RCC 7860 (cell line): ENCODE measurements around the gene CEP170B.
"Not testable (repeated sequence)": the region's sequence is repeated elsewhere in the genome, so short reads cannot be mapped to it uniquely, and the experiment has no call there.

ENCODE experiments used
- DNase-seq: peaks from one replicate; pipeline ENCODE4 v3.0.0-alpha.2; 2015; ENCODE audit warnings: low spot score
- FAIRE-seq: peaks from 2 replicates; lab custom pipeline; 2012; peaks lifted over from hg19 to GRCh38; lab: Jason Lieb, UNC

Gene CEP170B

DNA sequence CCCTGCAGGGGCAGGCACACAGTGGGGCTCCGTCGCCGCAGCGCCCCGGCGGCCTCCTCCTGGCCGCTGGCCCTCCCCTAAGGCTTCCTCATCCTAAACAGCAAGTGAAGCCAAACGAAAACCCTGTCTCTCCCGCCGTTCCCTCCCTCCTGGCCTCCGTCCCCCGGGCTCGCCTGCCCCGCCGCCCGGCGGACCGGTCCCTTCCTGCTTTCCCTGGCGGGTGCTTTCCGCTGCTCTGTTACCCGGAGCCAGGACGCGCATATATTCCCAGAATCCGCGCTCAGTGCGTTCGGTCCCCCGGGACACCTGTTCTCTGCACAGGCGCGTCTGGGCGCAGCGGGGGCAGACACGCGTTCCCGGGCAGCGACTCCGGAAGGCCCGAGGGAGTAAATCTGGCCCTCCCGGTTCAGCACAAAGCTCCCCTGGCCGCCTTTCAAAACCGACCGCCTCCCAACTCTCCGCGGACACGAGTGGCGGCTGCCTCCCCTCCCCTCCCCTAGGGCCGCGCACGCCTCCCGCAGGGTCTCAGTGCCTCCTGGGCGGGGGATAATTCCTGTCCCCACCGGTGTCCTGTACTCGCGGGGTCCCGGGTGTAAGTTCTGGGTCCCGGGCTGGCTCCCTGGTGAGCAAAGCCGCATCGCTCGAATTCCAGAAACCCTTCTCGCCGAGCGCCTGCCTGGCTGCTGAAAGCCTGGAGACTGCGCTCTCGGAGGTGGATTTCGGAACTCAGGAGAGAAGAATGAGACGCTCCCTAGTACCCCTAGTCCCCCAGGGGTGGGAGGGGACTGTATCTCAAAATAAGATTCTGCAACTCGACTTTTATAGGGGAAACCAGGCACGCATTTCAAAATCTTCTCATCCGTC, 21.4 kb upstream of the CEP170B start:
- no peak for DNase-seq
- FAIRE-seq: no peak

DNA sequence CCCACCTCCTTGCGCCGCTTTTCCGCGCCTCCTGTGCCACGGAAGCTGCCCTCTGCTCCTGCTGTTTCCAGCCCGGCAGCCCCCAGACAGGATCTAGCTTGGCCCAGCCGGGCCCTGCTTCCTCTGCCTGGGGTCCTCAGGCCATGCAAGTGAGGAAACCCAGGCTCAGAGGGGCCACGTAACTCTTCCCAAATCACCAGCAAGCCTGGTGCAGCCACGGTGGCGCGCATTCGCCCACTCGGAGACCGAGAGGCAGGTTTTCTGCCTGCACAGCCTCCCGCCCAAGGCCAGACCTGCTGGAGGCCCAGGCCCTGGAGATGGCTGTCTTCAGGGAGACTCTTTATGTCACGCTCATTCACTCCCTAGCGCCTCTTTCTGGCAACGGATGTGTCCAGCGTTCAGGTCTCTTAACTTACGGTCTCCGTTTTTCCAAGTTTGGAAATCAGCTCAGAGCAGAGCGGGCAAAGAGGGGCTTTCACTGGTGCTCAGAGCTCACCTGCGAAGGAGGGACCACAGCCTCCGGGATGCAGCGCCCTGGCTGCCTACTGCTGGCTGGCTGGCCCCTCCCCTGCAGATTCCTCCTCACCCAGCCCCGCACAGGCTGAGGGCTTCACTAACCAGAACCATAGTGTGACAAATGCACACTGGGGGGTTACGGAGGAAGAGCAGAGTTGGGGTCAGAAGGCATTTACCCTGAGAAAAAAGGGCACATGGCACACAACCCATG, 20.6 kb upstream of the CEP170B start:
- FAIRE-seq: no peak
- no peak for DNase-seq

DNA sequence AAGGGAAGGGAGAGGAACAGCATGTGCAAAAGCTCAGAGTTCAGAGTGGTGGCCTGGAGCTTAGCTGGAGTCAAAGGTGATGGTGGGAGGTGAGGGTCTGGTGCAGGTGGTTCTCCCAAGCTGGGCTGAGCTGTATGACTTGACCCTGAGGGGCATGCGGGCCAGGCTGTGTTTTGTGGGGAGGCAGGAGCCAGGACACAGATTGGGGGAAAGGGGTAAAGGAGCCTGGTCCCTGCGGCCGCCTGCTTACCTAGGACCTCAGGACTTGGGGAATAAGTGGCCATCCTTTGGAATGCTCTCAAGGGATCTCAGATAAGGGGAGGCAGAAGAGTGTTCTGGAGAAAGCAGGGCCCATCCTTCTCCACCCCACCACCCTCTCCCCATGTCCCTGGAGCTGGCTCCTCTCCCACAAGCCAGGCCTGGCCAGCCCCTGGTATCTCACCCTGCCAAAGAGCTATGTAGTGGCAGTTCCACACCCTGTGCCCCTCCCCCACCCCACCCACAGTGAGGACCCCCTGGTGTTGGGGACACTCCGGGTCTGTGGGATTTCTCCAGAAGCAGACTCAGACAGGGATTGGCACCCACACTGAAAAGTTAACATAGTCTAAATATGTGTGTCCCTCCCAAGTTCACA, 19.9 kb upstream of the CEP170B start:
- DNase-seq (no peak), FAIRE-seq (no peak)

DNA sequence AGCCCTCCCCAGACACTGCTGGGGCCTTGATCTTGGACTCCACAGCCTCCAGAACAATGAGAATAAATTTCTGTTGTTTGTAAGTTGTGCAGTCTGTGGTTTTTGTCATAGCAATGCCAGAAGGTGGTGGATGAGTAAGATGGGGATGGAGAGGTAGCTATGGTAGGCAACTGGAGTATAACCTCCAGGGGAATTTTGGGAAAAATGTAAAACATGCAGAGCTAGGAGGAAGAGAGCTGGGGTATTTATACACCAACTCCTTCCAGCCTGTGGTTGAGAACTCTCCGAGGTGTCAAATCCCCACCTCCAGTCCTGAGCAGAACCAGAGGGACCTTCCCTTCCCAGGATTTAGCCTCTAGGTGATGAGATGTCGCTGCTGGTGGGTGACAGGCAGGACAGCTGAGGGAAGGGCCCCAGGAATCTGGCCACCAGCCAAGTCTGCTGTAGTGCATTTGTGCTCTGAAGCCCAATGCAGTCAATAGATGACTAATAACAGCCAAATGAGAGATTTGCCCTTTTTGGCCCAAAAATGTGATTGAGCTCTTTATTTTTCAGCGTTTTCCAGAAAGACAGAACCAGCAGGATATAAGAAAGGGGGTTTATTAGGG, 19.1 kb upstream of the CEP170B start:
- no peak for FAIRE-seq
- DNase-seq: no peak

DNA sequence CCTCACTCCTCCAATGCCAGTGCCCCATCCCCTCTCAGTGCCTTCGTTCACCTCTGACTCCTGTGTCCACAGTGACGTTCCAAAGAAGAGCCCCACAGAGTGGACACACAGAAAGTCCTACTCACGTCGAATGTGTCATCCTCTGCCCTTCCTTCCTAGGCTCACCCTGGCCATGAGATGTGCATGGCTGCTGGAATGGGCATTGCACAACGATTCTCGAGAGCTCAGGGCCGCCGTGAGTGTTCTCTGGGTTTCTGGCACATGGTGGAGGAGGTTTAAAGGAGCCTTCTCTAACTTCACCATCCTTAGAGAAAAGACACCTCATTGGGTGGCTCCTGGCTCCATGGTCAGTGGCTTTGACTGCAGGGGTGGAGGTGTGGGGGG, 12.8 kb upstream of the CEP170B start:
- DNase-seq (no peak), FAIRE-seq (no peak)

DNA sequence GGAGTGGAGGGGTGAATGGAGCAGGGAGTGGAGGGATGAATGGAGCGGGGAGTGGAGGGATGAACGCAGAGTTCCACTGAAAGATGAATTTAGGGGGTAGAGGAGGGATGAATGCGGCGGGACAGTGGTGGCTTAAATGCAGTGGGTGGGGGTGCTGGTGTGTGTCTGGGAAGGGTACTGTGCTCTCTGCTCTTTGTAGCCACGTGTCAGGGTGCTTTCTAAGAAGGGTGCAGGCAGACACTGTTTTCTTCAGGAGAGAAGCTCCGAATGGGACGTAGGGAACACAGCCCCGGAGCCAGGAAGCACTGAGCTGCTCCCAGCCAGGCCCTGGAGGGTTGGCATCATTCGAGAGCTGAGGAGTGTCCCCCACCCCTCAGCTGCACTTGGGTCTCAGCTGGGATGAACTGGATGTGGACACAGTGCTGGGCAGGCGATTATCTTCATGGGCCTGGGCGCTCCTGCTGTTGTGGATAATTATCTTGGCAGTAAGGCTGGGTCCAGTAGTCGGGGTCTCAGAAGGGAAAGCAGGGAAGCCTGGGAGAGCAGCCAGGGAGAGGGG, 9.5 kb upstream of the CEP170B start:
- no peak for FAIRE-seq
- DNase-seq: no peak

DNA sequence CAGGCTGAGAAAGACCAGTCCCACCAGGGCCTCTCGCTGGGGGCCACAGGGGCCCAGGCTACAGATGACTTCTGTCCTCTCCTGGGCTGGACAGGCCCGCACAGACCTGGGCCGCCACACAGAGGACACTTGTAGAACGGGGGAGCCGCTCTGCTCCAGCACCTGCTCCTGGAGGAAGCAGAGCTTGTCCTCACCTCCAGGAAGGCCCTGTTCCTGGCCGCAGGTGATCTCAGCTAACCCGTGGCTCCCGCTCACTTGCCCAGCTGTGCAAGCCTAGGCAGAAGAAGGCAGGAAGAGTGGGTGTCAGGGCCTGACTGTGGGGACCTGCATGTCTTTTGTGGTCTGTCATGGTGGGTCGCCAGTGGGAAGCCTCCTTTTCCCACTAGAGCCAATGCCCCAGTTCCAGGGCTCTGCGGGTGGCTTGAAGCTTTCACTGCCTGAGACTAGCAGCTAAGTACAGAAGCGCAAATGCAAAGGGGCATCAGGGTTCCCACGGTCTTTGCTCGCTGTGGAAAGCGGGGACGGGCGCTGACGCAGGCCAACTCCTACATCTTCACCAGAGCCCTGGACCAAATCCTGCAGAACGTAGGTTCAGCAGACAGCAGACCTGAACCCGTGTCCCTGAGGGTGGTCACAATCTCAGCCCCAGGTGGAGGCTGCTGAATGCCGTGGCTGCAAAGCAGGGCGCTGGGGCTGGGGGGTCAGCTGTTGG, 8.8 kb upstream of the CEP170B start:
- DNase-seq: no peak
- FAIRE-seq: no peak

DNA sequence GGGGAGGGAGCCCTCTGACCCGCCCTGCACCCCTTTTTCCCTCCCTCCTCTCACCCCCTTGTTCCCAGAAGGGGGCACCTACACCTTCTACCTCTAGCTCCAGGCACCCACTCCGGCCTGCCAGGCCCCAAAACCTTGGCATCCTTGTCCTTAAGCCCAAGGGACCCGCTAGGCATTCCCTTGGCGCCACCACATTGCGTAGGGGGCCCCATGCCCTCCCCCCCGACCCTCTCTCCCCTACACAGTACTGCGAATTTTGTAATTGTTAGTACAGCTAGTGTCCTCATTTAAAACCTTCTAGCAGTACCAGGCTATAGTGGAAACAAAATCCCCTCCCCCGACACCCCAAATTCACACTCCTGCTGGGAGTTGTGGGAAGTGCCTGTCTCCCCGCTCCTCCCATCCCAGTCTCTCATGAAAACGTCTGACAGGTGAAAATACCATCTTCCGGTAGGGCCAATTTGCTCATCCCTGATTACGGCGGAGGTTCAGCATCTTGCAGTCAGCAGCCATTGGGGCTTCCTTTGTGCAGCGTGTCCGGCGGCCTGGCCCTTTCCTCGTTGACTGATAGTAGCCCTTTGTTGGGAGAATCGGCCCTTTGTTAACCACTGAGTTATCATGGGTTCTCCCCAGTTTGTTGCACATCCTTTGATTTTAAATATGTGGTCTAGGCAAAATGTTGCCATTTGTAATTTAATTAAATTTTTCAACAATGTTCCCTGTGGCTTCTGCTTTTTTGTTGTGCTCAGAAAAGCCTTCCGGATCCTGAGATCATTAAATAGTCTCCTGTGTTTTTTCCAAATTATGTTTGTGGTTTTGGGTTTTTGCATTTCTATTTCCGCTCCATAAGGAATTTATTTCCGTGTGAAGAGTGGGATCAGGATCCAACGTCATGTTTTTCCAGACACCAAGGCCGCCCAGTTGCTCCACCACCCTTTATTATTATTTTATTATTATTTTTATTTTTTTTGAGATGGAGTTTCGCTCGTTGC, 7.9 kb upstream of the CEP170B start:
- FAIRE-seq (no peak), DNase-seq (no peak)

DNA sequence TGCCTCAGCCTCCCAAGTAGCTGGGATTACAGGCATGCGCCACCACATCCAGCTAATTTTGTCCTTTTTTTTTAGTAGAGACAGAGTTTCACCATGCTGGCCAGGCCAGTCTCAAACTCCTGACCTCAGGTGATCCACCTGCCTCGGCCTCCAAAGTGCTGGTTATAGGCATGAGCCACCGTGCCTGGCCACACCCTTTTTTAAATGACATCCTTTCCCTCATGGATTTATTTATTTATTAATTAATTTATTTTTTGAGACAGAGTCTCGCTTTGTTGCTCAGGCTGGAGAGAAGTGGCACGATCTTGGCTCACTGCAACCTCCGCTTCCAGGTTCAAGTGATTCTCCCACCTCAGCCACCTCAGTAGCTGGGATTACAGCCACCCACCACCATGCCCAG, 7.1 kb upstream of the CEP170B start:
- not testable (repeated sequence) for FAIRE-seq, DNase-seq

DNA sequence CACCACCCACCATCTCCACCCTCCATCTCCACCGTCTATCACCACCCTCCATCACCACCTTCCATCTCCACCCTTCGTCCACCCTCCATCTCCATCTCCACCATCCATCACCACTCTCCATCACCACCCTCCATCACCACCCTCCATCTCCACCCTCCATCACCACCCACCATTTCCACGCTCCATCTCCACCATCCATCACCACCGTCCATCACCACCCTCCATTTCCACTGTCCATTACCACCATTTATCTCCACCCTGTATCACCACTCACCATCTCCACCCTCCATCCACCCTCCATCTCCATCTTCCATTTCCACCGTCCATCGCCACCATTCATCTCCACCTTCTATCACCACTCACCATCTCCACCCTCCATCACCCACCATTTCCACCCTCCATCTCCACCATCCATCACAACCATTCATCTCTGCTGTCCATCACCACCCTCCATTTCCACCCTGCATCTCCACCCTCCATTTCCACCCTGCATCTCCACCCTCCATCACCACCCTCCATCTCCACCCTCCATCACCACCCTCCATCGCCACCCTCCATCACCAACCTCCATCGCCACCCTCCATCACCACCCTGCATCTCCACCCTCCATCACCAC, 6.1 kb upstream of the CEP170B start:
- FAIRE-seq (no peak), DNase-seq (no peak)

DNA sequence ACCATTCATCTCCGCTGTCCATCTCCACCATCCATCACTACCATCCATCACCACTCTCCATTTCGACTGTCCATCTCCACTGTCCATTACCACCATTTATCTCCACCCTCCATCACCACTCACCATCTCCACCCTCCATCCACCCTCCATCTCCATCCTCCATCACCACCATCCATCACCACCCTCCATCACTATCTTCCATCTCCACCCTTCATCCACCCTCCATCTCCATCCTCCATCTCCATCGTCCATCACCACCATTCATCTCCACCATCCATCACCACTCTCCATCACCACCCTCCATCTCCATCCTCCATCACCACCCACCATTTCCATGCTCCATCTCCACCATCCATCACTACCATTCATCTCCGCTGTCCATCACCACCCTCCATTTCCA, 5.2 kb upstream of the CEP170B start:
- DNase-seq: no peak
- no peak for FAIRE-seq

DNA sequence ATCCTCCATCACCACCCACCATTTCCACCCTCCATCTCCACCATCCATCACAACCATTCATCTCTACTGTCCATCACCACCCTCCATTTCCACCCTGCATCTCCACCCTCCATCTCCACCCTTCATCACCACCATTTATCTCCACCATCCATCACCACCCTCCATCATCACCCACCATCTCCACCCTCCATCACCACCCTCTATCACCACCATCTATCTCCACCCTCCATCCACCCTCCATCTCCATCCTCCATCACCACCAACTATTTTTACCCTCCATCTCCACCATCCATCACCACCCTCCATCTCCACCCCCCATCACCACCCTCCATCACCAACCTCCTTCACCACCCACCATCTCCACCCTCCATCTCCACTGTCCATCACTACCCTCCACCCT, 4.7 kb upstream of the CEP170B start:
- no peak for FAIRE-seq

DNA sequence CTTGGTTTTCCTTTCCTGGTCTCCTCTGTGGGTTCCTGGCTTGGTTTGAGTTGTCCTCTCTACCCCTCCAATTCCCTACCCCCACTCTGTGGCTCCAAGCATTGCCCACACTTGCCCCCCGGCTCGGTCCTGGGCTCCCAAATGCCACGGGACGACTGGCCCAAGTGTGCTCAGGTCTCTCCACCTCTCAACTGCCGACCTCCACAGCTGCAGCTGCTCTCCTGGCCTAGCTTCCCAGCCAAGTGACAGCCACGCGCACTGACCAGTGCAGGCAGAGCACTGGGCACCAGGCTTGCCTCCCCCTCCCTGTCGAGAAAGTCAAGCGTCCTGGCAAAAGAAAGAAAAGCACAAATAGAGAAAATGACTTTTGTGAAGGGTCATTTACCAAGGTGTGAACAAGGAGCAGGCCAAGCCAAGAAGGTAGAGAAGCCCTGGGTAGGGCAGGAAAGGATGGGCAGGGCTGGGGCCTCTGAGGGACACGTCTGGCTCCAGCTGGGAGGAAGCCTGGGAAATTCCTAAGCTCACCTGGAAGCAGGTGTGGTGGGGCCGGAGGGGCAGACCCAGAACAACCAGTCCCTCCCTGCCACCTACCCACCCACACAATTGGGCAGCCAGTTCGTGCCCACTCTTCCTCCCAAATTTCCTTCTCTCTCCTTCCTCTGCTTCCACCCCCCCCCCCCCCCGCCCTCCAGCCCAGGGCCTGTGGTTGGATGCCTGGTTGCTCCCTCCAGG, 1.8 kb upstream of the CEP170B start:
- no peak for DNase-seq
- no peak for FAIRE-seq

More for the DNA sequence above, 4.7 kb upstream of the CEP170B start:
- DNase-seq: no peak

DNA sequence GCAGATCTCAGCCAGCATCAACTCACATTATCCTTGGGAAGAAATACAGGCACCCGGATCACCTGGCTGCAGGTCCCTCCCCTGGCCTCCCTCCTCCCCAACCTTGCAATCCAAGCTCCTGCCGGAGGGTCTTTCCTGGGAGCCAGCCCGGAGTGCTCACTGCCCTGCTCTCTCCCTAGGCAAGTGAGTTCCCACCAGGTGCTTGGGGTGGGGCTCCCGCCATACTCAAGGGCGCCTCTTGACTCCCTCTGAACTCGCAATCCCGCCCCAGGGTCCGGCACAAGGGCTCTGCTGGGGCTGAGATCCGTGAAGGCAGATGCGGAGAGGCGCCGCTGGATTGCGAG, 1.2 kb upstream of the CEP170B start:
- DNase-seq (no peak), FAIRE-seq (no peak)

DNA sequence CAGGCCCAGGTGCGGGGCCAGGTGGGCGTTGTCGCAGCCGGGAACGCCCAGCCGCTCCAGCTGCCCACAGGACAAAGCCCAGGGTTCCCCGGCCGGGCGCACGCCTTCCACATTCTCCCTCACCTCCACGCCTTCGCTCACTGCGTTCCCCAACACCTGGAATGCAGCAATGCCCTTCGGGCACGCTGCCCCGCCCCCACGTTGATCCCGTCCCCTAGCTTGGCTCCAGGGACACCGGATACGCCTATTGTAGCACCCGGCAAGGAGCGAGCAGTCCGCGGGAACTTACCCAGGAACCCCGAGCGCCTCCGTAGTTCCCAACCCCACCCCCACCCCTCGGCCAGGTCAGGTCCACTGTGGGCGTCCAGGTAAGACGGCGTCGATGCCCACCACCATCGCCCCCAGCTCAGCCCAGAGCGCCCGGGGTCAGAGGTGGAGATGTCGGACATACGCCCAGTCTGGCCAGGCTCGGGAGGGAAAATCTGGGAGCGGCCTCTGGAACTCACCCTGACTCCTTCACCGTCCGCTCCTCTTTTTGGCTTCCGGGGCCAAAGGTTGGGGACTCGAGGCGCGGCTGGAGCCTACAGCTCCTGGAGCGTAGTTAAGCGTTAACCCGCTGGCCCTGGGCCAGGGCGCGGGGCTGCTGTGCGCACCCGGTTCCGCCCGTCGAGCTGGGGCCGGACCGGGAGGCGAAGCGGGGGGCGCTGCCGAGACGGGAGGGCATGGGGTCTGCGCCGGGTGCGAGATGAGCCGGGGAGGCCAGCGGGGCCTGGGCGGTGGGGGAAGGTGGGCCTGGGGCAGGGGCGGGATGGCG, 594 bp upstream of the CEP170B start:
- FAIRE-seq (no peak), DNase-seq (no peak)

DNA sequence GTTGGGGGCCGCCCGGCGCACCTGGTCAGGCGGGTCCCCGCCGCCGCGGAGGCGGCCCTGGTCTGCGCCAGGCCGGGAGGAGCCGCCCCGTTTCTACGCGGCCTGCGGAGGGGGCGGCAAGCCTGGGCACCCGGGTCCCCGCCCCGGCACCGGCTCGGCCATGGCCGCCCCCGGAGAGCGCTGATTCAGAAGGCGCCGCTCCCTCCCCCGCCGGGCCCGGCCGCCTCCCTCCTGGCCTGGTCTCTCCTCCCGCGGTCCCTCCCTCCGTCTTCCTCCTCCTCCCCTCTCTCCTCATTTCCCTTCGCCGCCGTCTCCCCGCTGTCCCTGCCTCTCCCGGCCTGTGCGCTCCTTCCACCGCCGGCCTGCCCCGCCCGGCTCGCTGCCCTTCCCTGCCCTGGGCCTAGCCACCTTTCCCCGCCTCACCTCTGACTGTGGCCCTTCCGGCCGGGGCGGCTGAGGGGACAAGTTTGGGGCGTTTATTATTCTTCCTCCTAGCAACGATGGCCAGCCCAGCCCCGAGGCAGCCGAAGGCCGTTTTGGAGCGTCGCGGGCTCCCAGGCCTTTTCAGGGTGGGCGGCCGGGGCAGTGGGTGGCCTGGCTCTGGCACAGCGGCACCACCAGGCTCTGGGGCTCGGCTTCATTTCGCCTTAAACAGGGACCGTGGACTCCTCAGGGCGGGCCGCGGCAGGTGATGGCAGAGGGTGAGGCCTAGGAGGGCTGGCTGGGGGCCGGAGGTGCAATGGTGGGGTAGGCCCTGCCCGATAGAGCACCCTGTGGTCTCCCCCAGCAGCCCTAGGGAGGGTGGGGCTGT, 768 bp downstream of the CEP170B start:
- DNase-seq (peak; percentile 30), FAIRE-seq (no peak)
